GM12875 (cell line): ENCODE measurements around the gene AHCTF1.
A peak's percentile ranks its signal among the peaks of the same experiment; 100 is the strongest.

ENCODE experiments used
- H3K4me3 ChIP-seq: one replicate; pipeline ENCODE4 v1.5.1; 2011; ENCODE audit warnings: low read depth, low read length, control low read depth
- CTCF ChIP-seq: IDR thresholded peaks from 2 replicates; pipeline ENCODE4 v1.5.1; 2011; ENCODE audit warnings: low read depth, mild to moderate bottlenecking, control low read depth, inconsistent platforms, low read length, moderate library complexity, borderline replicate concordance; ENCODE audit not compliant: insufficient read depth

AHCTF1 gene

GRCh38 chr1:246931549-246932365 is at the start of gene AHCTF1:
AHCTF1 (minus strand) TSS chr1:246931948; CDS start chr1:246918370, 13,578 bp downstream.
- no peak for TF ChIP-seq CTCF
- peak within 1 kb of the TSS; percentile 99 for H3K4me3 ChIP-seq

GRCh38 chr1:246978785-246979184 is 47.0 kb upstream of the AHCTF1 start:
- H3K4me3 ChIP-seq, result no peak overlapping the region
- no peak for TF ChIP-seq CTCF

DNA sequence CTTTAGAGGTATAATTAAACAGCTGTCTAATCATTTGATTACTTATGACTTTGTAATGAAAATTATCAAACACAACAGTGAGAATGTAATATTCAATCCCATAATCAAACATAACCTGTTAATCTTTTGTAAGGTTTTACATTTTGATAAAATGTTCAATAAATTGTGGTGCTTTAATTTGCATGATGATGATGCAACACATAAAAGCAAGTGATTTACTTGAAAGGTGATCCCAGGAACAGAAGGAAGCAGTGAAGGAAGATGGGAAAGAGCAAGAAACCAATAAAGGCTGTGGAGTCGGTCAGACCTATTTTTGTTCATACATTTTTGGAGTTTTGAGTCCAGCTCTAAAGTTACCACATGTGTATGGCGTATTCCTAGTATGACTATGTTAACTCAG is 46.5 kb upstream of the AHCTF1 start:
- no peak for TF ChIP-seq CTCF
- H3K4me3 ChIP-seq, result no peak overlapping the region

DNA sequence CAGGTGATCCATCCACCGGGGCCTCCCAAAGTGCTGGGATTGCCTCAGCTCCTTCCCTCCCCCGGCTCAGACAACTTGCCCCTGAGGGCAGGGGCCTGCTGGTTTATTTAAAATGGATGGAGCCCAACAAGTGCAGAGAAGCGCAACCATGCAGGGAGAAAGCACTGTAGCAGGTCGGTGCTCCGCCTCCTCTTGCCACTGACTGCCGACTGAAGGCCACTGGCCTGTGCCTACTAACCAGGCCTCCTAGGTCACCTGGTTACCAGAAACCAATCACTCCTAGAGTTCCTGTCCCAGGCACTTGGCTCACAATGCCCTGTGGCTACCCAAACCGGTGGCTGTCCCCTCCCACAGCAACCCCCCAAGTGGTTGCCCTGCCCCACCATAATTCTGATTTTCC is 40.2 kb upstream of the AHCTF1 start:
- H3K4me3 ChIP-seq, result no peak overlapping the region
- TF ChIP-seq CTCF, result no peak

GRCh38 chr1:246971090-246971721 is 39.5 kb upstream of the AHCTF1 start:
- TF ChIP-seq CTCF, result peak; percentile 81

GRCh38 chr1:246969621-246970020 is 37.9 kb upstream of the AHCTF1 start:
- H3K4me3 ChIP-seq, result no peak overlapping the region
- TF ChIP-seq CTCF, result no peak

More at GRCh38 chr1:246971090-246971721, 39.5 kb upstream of the AHCTF1 start:
- peak overlapping the region; percentile 48 for H3K4me3 ChIP-seq

DNA sequence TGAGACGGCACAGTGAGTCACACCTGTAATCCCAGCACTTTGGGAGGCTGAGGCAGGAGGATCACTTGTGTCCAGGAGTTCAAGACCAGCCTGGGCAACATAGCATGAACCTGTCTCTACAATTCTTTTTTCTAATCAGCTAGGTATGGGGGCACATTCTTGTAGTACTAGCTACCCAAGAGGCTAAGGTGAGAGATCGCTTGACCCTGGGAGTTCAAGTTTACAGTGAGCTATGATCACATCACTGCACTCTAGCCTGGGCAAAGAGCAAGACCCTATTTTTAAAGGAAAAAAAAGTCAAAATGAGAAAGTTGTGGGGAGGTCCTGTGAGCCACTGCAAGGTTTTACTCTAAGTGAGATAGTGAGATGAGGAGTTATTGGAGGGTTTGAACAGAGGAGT is 34.8 kb upstream of the AHCTF1 start:
- TF ChIP-seq CTCF, result no peak
- H3K4me3 ChIP-seq, result no peak overlapping the region
